GM18526 (cell line): ENCODE measurements around the gene CACHD1.

ENCODE experiments used
- POLR2A ChIP-seq: IDR thresholded peaks from 3 replicates; pipeline ENCODE4 v1.6.1; 2011; ENCODE audit not compliant: insufficient read length; ENCODE audit errors: extremely low read depth

CACHD1 gene

DNA sequence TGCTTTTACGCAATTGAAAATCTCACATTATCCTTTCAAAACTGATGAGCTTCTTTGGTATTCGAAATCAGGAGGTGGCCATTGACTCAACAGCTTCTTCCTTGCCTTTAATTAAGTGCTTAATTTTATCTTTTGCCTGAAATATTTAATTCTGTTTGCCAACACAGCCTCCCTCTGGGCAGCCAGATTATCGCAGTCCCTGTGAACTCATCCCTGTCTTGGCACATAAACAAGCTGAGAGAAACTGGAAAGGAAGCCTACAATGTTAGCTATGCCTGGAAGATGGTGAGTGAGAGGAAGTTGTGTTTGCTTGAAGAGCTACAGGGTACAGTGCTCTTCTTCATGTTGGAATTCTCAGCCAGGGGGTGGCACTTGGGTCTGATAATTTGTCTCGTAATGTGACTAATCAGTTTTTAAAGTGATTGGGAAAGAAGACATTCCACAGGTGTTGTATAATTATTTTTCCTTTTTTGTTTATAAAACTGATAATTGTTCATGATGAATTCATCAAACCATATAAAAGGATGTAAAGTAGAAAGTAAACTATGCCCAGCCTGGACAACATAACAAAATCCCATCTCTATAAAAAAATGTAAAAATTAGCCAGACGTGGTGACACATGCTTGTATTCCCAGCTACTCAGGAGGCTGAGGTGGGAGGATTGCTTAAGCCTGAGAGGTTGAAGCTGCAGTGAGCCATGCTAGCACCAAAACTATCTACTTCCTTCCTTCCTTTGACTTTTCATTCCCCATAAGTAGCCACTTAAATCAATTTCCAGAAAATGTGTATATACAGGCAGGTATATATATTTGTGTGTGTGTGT lies 184.8 kb downstream of the CACHD1 start:
- no peak for TF ChIP-seq POLR2A

GRCh38 chr1:64655861-64656260 lies 185.9 kb downstream of the CACHD1 start:
- no peak for TF ChIP-seq POLR2A

- TF ChIP-seq POLR2A: no peak
These were observed 189.7 kb downstream of the CACHD1 start for GRCh38 chr1:64659478-64660138.

- TF ChIP-seq POLR2A: no peak
These were observed 193.7 kb downstream of the CACHD1 start for GRCh38 chr1:64663668-64664067.

DNA sequence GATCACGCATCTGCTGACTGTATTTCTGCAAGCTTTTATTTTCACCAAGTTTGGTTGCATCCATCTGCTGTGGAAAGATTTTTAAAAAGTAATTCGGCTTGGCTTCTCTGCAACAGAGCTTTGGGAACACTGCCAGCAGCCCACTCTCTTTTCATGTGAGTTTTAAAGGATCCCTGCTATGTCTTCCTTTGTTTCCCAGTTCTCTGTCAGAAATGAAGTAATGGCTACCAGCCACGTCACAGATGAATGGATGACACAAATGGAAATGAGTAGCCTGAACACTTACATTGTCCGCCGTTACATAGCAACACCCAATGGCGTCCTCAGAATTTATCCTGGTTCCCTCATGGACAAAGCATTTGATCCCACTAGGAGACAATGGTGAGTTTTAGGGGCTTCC lies 194.4 kb downstream of the CACHD1 start:
- TF ChIP-seq POLR2A: no peak

DNA sequence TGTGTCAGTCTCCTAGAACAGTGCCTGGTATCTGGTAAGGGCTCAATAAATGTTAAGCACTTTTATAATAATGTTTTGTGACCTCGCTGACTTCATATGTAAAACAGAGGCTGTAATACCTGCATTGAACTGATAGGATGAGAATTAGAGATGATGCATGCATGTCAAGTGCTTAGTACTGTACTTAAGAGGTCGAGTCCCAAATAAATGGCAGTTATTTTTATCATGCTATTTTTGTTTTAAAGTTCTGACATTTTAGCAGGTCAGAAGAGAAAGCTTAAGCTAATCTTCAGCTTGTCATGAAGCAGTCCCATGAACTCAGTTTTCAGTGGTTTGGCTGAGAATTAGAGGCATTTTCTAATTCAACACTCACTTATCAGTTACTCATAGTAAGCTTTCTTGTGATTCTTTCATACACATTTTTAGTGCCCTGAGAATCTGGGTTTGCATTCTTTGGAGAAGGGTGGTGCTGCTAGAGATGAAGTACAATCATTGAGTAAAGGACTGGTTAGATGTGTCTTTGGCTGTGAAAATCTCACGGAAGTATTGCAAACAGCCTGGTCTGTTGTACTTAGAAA lies 199.3 kb downstream of the CACHD1 start:
- TF ChIP-seq POLR2A: no peak

DNA sequence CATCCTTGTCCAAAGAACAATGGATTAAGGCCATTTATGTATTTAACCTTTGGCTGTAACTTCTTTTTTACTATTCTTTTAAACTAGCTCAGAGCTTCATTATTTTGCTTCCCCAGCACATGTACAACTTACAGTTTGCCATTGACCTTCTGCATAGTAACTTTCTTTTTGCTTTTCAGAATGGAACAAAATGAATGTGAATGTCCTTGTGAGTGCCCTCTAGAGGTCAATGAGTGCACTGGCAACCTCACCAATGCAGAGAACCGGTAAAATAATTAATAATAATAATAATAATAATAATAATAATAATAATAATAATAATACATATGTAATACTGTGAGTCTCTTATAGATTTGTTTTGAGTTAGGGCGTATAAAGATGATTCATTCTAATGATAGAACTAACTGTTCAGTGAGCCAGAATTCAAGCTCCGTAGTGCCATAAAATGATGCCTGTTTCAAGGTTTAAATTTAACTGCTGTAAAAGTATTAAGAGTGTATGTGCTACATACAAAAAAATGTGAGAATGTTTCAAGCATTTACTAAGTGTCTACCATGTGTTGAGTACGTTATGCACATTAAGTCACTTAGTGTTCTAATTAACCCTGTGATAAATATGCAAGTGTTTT lies 205.9 kb downstream of the CACHD1 start:
- TF ChIP-seq POLR2A: no peak

GRCh38 chr1:64676386-64676785 lies 206.5 kb downstream of the CACHD1 start:
- no peak for TF ChIP-seq POLR2A

DNA sequence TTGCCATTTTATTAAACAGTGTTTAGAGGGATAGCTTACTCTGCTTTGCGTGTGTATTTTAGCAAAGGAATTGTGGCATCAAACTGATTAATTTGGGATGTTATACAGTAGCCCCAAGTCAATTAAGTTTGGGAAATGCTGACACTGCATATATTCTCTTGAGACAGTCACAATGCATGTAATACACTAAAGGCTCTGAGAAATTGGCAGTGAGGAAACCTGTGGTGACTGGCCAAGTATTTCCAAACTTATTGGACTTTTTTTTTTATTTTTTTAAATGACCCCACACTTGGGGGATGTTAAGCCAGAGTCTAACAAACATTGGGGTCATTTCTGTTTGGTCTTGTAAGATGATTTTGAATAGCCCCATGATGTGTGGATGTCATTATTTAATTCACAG lies 207.6 kb downstream of the CACHD1 start:
- no peak for TF ChIP-seq POLR2A

- no peak for TF ChIP-seq POLR2A
These were observed 208.4 kb downstream of the CACHD1 start for GRCh38 chr1:64678366-64678765.

DNA sequence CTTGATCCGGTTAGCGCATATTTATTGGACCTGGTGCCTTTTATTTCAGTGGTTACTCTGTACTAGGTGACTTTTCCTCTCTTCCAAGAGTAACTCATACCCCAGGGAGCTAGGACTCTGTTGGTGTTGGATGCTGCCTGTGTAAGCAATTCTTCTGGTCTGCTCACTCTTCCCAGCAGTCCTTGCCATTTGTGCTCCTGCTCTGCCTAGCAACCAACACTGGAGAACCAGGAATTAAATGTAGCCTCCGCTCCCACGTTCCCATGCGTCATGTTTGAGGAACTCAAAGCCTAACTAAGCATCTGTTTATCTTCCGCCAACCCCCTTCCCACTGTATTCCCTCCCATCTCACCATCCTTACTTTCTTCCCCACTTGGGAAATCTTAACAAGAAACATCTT lies 209.2 kb downstream of the CACHD1 start:
- TF ChIP-seq POLR2A: no peak

DNA sequence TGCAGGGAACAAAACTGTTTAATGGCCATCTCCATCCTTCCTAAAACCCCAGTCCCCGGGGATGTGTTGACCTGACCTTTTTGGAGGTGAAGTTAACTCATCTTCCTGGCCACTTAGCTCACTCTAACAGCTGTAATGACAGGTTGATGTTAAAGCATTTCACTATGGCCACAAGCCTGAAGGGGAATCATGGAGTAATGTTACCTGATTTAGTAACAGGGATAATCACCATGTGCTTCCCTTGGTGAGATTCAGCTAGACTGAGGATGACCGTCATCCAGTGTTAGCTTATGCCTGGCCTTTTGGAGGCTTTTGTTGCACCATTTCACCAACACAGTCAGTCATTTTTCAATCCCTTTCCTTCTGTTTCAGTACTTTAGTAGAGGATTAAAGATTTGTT lies 210.7 kb downstream of the CACHD1 start:
- TF ChIP-seq POLR2A: no peak

- TF ChIP-seq POLR2A: no peak
These were observed 211.1 kb downstream of the CACHD1 start for GRCh38 chr1:64681043-64681442.

DNA sequence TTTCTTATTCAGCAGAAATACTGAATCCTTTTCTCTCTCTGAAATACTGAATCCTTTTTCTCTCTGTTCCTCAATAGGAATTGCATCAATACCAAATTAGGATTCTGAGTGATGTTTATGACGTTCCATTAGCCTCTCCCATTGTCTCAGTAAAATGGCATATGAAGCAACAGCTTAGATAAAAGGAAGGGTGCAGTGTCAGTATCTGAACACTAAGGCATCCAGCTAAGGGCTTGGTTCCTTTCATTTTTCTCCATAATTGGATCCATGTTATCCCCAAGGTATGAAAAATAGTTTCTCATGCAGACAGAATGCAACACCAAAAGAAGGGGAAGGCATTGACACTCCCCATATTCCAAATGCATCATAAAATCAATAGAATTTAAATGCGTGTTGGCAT lies 213.5 kb downstream of the CACHD1 start:
- no peak for TF ChIP-seq POLR2A

GRCh38 chr1:64685217-64685616 lies 215.3 kb downstream of the CACHD1 start:
- no peak for TF ChIP-seq POLR2A

DNA sequence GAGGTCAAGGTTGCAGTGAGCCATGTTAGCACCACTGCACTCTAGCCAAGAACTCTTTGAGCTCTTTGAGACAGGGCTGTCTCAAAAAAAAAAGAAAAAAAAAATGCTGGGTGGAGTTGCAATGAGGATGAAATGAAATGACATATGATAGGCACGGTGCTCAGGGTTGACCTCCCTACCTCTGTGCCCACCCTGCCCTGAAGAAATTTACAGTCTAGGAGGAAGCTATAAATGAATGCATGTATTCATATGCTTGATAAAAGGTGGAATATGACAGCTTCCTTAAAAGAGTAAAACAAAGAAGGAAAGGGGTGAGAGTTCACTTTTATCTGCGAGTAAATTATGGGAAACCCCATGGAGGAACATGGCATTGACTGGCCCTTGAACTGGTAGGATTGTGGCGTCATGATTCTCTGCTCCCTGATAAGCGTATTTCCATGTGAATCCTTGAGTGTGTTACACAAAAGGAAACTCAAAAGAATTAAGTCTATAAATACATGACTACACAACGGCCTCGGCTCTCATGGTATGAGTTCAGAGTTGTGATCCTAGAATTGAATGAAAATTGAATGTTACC lies 215.9 kb downstream of the CACHD1 start:
- no peak for TF ChIP-seq POLR2A
